Suprapubic skin (tissue), 4 donors: ENCODE results near the gene PDPN. TPM values are rescaled to one million over a fixed set of nuclear protein-coding genes. Genes with fewer than 3 reads are reported as not detected.

Source experiments
- DNase-seq, 2 donors: peaks; one replicate each; pipeline ENCODE4 v3.0.0-alpha.2; 2019; ENCODE audit warnings: low spot score in 2 of 2
- H3K27ac ChIP-seq: fragments of 200-600 bp; sonication (generic); one replicate; pipeline ENCODE4 v1.5.1; 2019
- H3K27me3 ChIP-seq: fragments of 200-600 bp; sonication (generic); one replicate; pipeline ENCODE4 v1.5.1; 2019
- H3K36me3 ChIP-seq: fragments of 200-600 bp; sonication (generic); one replicate; pipeline ENCODE4 v1.5.1; 2019
- H3K4me1 ChIP-seq: fragments of 200-600 bp; sonication (generic); one replicate; pipeline ENCODE4 v1.5.1; 2019
- H3K4me3 ChIP-seq: fragments of 200-600 bp; sonication (generic); one replicate; pipeline ENCODE4 v1.5.1; 2019; ENCODE audit warnings: mild to moderate bottlenecking
- H3K9me3 ChIP-seq: fragments of 200-600 bp; sonication (generic); one replicate; pipeline ENCODE4 v1.5.1; 2019
- CTCF ChIP-seq, 2 donors: fragments of 200-600 bp in 1 of 2; fragments of 450-650 bp in 1 of 2; sonication (generic) in 1 of 2; IDR thresholded peaks; one replicate each; pipeline ENCODE4 v1.5.1; 2016 to 2019; ENCODE audit warnings: antibody characterized with exemption in 2 of 2, mild to moderate bottlenecking in 1 of 2, moderate library complexity in 1 of 2
- EP300 ChIP-seq: sonication (generic); formaldehyde crosslinking; IDR thresholded peaks from one replicate; pipeline ENCODE4 v1.6.1; 2017; ENCODE audit warnings: antibody characterized with exemption
- POLR2A ChIP-seq, 2 donors: fragments of 450-650 bp; IDR thresholded peaks; one replicate each; pipeline ENCODE4 v1.6.1; 2017; ENCODE audit warnings: antibody characterized with exemption in 2 of 2, mild to moderate bottlenecking in 2 of 2, moderate library complexity in 2 of 2
- POLR2AphosphoS5 ChIP-seq, 3 donors: sonication (generic); formaldehyde crosslinking; IDR thresholded peaks; one replicate each; pipeline ENCODE4 v1.6.1; 2017; ENCODE audit warnings: antibody characterized with exemption in 3 of 3
- WGBS: methylation state at CpG from one replicate; pipeline ENCODE4 v1.1.5; 2018; 5-methylcytosine and 5-hydroxymethylcytosine counted together
- total RNA-seq, 4 donors: library from RNA; depleted of rRNA; stranded (reverse); fragments of >200 nt; gene quantifications; one replicate each; pipeline ENCODE4 v1.1.0, GENCODE V29; 2016

PDPN gene
- total RNA-seq: 10 to 100 TPM; 21.4 to 46.6 (median 29.1) TPM

- H3K4me3 ChIP-seq: peak within 1 kb of the TSS; percentile 56
- H3K27me3 ChIP-seq: peaks cover 39% of the 10 kb centered on the region
- peak in 1 of 2 donors; percentile 12 for TF ChIP-seq POLR2A (IDR thresholded peaks at IDR 0.05)
- no peak for TF ChIP-seq EP300
- H3K36me3 ChIP-seq: no peaks in the 10 kb centered on the region
- 3% methylated on average over 27 of the region's 29 CpGs for WGBS
- DNase-seq: peak in 1 of 2 donors; percentile 72
- peak within 1 kb of the TSS; percentile 94 for H3K27ac ChIP-seq
- H3K4me1 ChIP-seq: peaks cover 44% of the 10 kb centered on the region
- no peaks in the 10 kb centered on the region for H3K9me3 ChIP-seq
Measured at GRCh38 chr1:13583595-13583965, at the start of gene PDPN. TSS of gene PDPN (plus strand) at chr1:13583832. CDS start at chr1:13584034, 202 bp downstream.

GRCh38 chr1:13535227-13535626, 48.4 kb upstream of the PDPN start:
- no peak for TF ChIP-seq CTCF (IDR thresholded peaks at IDR 0.05)
- TF ChIP-seq EP300: no peak
- no peak for TF ChIP-seq POLR2A (IDR thresholded peaks at IDR 0.05)
- no peak for TF ChIP-seq POLR2AphosphoS5 (IDR thresholded peaks at IDR 0.05)
- Histone ChIP-seq H3K27me3 (no peaks in the 10 kb centered on the region), H3K4me3 (no peak overlapping the region), H3K9me3 (no peaks in the 10 kb centered on the region), H3K4me1 (no peaks in the 10 kb centered on the region), H3K27ac (no peak overlapping the region), H3K36me3 (no peaks in the 10 kb centered on the region)
- 91% methylated on average over 6 of the region's 6 CpGs for WGBS
- no peak for DNase-seq

- Histone ChIP-seq H3K9me3 (no peaks in the 10 kb centered on the region), H3K4me1 (peaks cover 7% of the 10 kb centered on the region), H3K27ac (no peak overlapping the region), H3K4me3 (no peak overlapping the region), H3K27me3 (no peaks in the 10 kb centered on the region), H3K36me3 (no peaks in the 10 kb centered on the region)
- DNase-seq: no peak
- no peak for TF ChIP-seq EP300
- no peak for TF ChIP-seq POLR2A (IDR thresholded peaks at IDR 0.05)
- TF ChIP-seq CTCF (IDR thresholded peaks at IDR 0.05): no peak
- TF ChIP-seq POLR2AphosphoS5 (IDR thresholded peaks at IDR 0.05): no peak
- WGBS: 82% methylated on average over 4 of the region's 4 CpGs
Measured at GRCh38 chr1:13536571-13536970, 47.1 kb upstream of the PDPN start.

GRCh38 chr1:13538832-13539231, 44.8 kb upstream of the PDPN start:
- Histone ChIP-seq H3K9me3 (no peaks in the 10 kb centered on the region), H3K36me3 (no peaks in the 10 kb centered on the region), H3K4me3 (no peak overlapping the region), H3K27ac (no peak overlapping the region), H3K4me1 (peaks cover 11% of the 10 kb centered on the region), H3K27me3 (no peaks in the 10 kb centered on the region)
- no peak for DNase-seq
- no peak for TF ChIP-seq EP300
- no peak for TF ChIP-seq POLR2A (IDR thresholded peaks at IDR 0.05)
- TF ChIP-seq POLR2AphosphoS5 (IDR thresholded peaks at IDR 0.05): no peak
- no peak for TF ChIP-seq CTCF (IDR thresholded peaks at IDR 0.05)
- 100% methylated on average over 2 of the region's 2 CpGs for WGBS

- H3K9me3 ChIP-seq: no peaks in the 10 kb centered on the region
- no peaks in the 10 kb centered on the region for H3K27me3 ChIP-seq
- WGBS: 94% methylated on average over 2 of the region's 2 CpGs
- no peaks in the 10 kb centered on the region for H3K36me3 ChIP-seq
- H3K4me3 ChIP-seq: no peak overlapping the region
- no peak for DNase-seq
- H3K27ac ChIP-seq: no peak overlapping the region
- TF ChIP-seq CTCF (IDR thresholded peaks at IDR 0.05): no peak
- no peak for TF ChIP-seq EP300
- H3K4me1 ChIP-seq: peaks cover 11% of the 10 kb centered on the region
Measured at GRCh38 chr1:13539683-13540082, 43.9 kb upstream of the PDPN start.

GRCh38 chr1:13540866-13541265, 42.8 kb upstream of the PDPN start:
- Histone ChIP-seq H3K36me3 (no peaks in the 10 kb centered on the region), H3K9me3 (no peaks in the 10 kb centered on the region), H3K27ac (no peak overlapping the region), H3K4me1 (peaks cover 11% of the 10 kb centered on the region), H3K4me3 (no peak overlapping the region), H3K27me3 (no peaks in the 10 kb centered on the region)
- DNase-seq: no peak
- 38% methylated on average over 8 of the region's 8 CpGs for WGBS
- no peak for TF ChIP-seq POLR2A (IDR thresholded peaks at IDR 0.05)
- no peak for TF ChIP-seq CTCF (IDR thresholded peaks at IDR 0.05)
- TF ChIP-seq POLR2AphosphoS5 (IDR thresholded peaks at IDR 0.05): no peak
- TF ChIP-seq EP300: no peak
